GM19452 (cell line): ENCODE results near the gene PECR.
"Not testable (repeated sequence)": the region's sequence is repeated elsewhere in the genome, so short reads cannot be mapped to it uniquely, and the experiment has no call there.

Experiments
- ATAC-seq: cut with Tn5 transposase; IDR thresholded peaks from one replicate; pipeline ENCODE4 v1.9.1; 2021; ENCODE audit not compliant: unreplicated experiment

PECR gene

GRCh38 chr2:216004697-216005283 lies 76.8 kb downstream of the PECR start:
- peak; percentile 48 for ATAC-seq

- no peak for ATAC-seq
Measured at GRCh38 chr2:216003876-216004696, 77.5 kb downstream of the PECR start.

- no peak for ATAC-seq
Measured at GRCh38 chr2:216002693-216003092, 78.9 kb downstream of the PECR start.

GRCh38 chr2:216002101-216002678 lies 79.4 kb downstream of the PECR start:
- no peak for ATAC-seq

GRCh38 chr2:216001216-216002100 lies 80.2 kb downstream of the PECR start:
- ATAC-seq, result no peak

GRCh38 chr2:215998636-215999035 lies 83.0 kb downstream of the PECR start:
- ATAC-seq, result no peak

- no peak for ATAC-seq
Measured at GRCh38 chr2:215997219-215997618, 84.4 kb downstream of the PECR start.

GRCh38 chr2:215994911-215995310 lies 86.7 kb downstream of the PECR start:
- no peak for ATAC-seq

- not testable (repeated sequence) for ATAC-seq
Measured at GRCh38 chr2:215988556-215989207, 92.9 kb downstream of the PECR start.
